HG02943 (cell line): ENCODE results near the gene C17orf113.
"Not testable (repeated sequence)": the region's sequence is repeated elsewhere in the genome, so short reads cannot be mapped to it uniquely, and the experiment has no call there.

ENCODE experiments used
- ATAC-seq: cut with Tn5 transposase; IDR thresholded peaks from one replicate; pipeline ENCODE4 v1.9.1; 2021; ENCODE audit warnings: mild to moderate bottlenecking, low read depth, moderate library complexity; ENCODE audit not compliant: unreplicated experiment

Gene C17orf113

GRCh38 chr17:42017866-42018200 is 32.6 kb downstream of the C17orf113 start:
- ATAC-seq: no peak

GRCh38 chr17:42016941-42017865 is 33.2 kb downstream of the C17orf113 start, which contains the start of gene DNAJC7:
Gene DNAJC7 (minus strand): TSS chr17:42017439. CDS start chr17:42017416, 23 bp downstream.
- ATAC-seq: peak; percentile 68

- ATAC-seq: no peak
These were observed 34.0 kb downstream of the C17orf113 start for GRCh38 chr17:42016411-42016831.

GRCh38 chr17:42013740-42014139 is 36.7 kb downstream of the C17orf113 start:
- not testable (repeated sequence) for ATAC-seq

- not testable (repeated sequence) for ATAC-seq
These were observed 38.0 kb downstream of the C17orf113 start for GRCh38 chr17:42012363-42012762.

GRCh38 chr17:42010898-42011516 is 39.4 kb downstream of the C17orf113 start:
- ATAC-seq: no peak

GRCh38 chr17:42010266-42010680 is 40.1 kb downstream of the C17orf113 start:
- ATAC-seq: not testable (repeated sequence)

- ATAC-seq: no peak
These were observed 41.2 kb downstream of the C17orf113 start for GRCh38 chr17:42009170-42009569.

- no peak for ATAC-seq
These were observed 45.2 kb downstream of the C17orf113 start for GRCh38 chr17:42005166-42005565.

GRCh38 chr17:42002792-42003301 is 47.6 kb downstream of the C17orf113 start:
- no peak for ATAC-seq

GRCh38 chr17:42002175-42002791 is 48.1 kb downstream of the C17orf113 start:
- no peak for ATAC-seq

- no peak for ATAC-seq
These were observed 48.7 kb downstream of the C17orf113 start for GRCh38 chr17:42001729-42002128.

- ATAC-seq: no peak
These were observed 49.8 kb downstream of the C17orf113 start for GRCh38 chr17:42000413-42001133.

GRCh38 chr17:41998497-41998896 is 51.9 kb downstream of the C17orf113 start:
- ATAC-seq: no peak

GRCh38 chr17:41996855-41997164 is 53.6 kb downstream of the C17orf113 start:
- ATAC-seq: no peak

GRCh38 chr17:41992576-41992975 is 57.8 kb downstream of the C17orf113 start:
- ATAC-seq: no peak

GRCh38 chr17:41989702-41990419 is 60.5 kb downstream of the C17orf113 start:
- ATAC-seq: no peak

- no peak for ATAC-seq
These were observed 62.0 kb downstream of the C17orf113 start for GRCh38 chr17:41988418-41988817.
